Measurements from ENCODE around the gene YJU2. TPM values are rescaled to one million over a fixed set of nuclear protein-coding genes. Genes with fewer than 3 reads are reported as not detected.
"Not testable (repeated sequence)": the region's sequence is repeated elsewhere in the genome, so short reads cannot be mapped to it uniquely, and the experiment has no call there.

Gene YJU2
- total and polyA plus RNA-seq, 2 experiments from 2014 or later, result 10.6 to 17.3 TPM

DNA sequence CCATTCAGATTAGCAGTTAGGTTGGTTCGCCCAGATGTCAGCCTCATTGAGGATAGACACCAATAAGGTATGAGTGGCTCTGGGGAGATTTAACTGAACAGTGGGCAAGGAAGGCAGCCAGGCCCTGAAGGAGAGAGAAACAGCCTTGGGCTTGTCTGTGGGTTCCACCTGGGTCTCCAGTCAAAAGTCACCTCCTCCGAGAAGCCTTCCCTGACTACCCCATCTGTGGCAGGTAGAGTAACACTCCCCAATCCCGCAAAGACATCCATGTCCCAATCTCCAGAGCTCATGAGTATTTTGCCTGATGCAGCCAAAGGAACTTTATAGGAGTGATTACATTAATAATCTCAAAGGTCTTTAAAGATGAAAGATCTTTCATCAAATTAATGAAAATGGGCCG is 8.0 kb upstream of the YJU2 start:
- H3K9ac ChIP-seq, result no peak overlapping the region
- in situ Hi-C loops (cut with MboI), result no loop called here
- no peaks in the 10 kb centered on the region for H3K9me3 ChIP-seq (ENCODE audit: low read depth)
- H3K4me2 ChIP-seq (ENCODE audit: unreplicated experiment), result no peak overlapping the region
- H3K27ac ChIP-seq, result no peak overlapping the region
- H4K20me1 ChIP-seq (ENCODE audit: insufficient read depth), result no peaks in the 10 kb centered on the region
- H3K36me3 ChIP-seq (ENCODE audit: low read depth), result no peaks in the 10 kb centered on the region
- no peaks in the 10 kb centered on the region for H3K27me3 ChIP-seq (replicated peaks; ENCODE audit: insufficient read depth)
- no peak overlapping the region for H2AFZ ChIP-seq
- no peaks in the 10 kb centered on the region for H3K9me2 ChIP-seq (ENCODE audit: insufficient read depth)
- no peaks in the 10 kb centered on the region for H3K4me1 ChIP-seq (ENCODE audit: insufficient read depth)
- no peaks in the 10 kb centered on the region for H3F3A ChIP-seq (ENCODE audit: insufficient read depth)
- H3K79me2 ChIP-seq (ENCODE audit: insufficient read depth), result no peaks in the 10 kb centered on the region
- WGBS, 2 experiments (ENCODE audit: low coverage in 1 of 2, low lambda C conversion rate in 2 of 2, missing lambda C conversion rate in 2 of 2), result 64 to 70% methylated on average over 4 of the region's 4 CpGs
- no peak overlapping the region for H3K4me3 ChIP-seq
- DNase-seq, result no peak
- TF ChIP-seq EZH2 (IDR thresholded peaks at IDR 0.05; ENCODE audit: insufficient read depth, poor library complexity, severe bottlenecking), result no peak

DNA sequence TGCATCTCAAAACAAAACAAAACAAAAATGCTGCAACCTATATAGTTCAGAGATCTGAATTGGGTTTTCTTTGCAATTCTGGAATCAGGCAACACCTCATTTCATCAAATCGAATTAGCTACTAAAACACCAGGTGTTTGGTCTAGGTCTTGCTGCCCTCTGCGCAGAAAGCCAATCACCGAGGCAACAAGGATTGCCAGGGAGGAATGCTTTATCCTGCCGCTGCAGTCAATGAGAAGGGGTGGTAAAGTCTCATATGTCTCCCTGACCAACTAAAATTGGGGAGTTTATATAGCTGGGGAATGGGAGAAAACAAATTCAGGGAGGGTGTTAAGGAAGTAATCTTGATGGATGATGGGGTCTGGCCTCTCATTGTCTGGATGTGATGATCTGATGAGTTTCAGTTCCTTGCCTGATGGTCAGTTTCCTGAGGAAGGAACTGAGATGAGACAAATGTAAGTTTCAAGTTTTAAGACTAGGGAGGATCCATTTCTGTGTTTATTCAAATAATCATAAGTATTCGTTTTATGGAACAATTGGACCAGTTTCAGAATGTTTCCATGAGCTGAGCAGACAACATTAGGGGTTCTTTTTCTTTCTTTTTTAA is 5.0 kb upstream of the YJU2 start:
- Histone ChIP-seq H4K20me1 (ENCODE audit: insufficient read depth) (no peaks in the 10 kb centered on the region), H3K36me3 (ENCODE audit: low read depth) (no peaks in the 10 kb centered on the region), H3F3A (ENCODE audit: insufficient read depth) (no peaks in the 10 kb centered on the region), H3K9me2 (ENCODE audit: insufficient read depth) (no peaks in the 10 kb centered on the region), H3K9me3 (ENCODE audit: low read depth) (no peaks in the 10 kb centered on the region), H3K79me2 (ENCODE audit: insufficient read depth) (no peaks in the 10 kb centered on the region), H3K4me1 (ENCODE audit: insufficient read depth) (no peaks in the 10 kb centered on the region), H2AFZ (no peak overlapping the region), H3K4me3 (no peak overlapping the region), H3K27ac (no peak overlapping the region), H3K27me3 (replicated peaks; ENCODE audit: insufficient read depth) (no peaks in the 10 kb centered on the region), H3K4me2 (ENCODE audit: unreplicated experiment) (no peak overlapping the region), H3K9ac (no peak overlapping the region)
- TF ChIP-seq EZH2phosphoT487 (IDR thresholded peaks at IDR 0.05; ENCODE audit: insufficient read depth, low read depth), result no peak
- no peak for TF ChIP-seq EZH2 (IDR thresholded peaks at IDR 0.05; ENCODE audit: insufficient read depth, poor library complexity, severe bottlenecking)
- 58 to 62% methylated on average over 5 of the region's 5 CpGs for WGBS, 2 experiments (ENCODE audit: low coverage in 1 of 2, low lambda C conversion rate in 2 of 2, missing lambda C conversion rate in 2 of 2)
- in situ Hi-C loops (cut with MboI), result no loop called here
- no peak for DNase-seq

DNA sequence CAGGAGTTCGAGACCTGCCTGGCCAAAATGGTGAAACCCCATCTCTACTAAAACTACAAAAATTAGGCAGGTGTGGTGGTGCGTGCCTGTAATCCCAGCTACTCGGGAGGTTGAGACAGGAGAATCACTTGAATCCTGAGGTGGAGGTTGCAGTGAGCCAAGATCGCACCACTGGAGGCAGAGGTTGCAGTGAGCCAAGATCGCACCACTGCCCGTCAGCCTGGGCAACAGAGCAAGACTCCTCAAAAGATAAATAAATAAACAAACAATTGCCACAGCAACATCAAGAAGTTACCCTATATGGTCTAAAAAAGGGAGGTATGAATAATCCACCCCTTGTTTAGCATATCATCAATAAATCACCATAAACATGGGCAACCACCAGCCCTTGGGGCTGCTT is 942 bp upstream of the YJU2 start:
- H3K27me3 ChIP-seq (replicated peaks; ENCODE audit: insufficient read depth); H3K9me3 ChIP-seq (ENCODE audit: low read depth); H4K20me1 ChIP-seq (ENCODE audit: insufficient read depth); H3K9ac ChIP-seq; H3K27ac ChIP-seq; H3K4me3 ChIP-seq; in situ Hi-C loops (cut with MboI); H3F3A ChIP-seq (ENCODE audit: insufficient read depth); H3K9me2 ChIP-seq (ENCODE audit: insufficient read depth); H3K4me1 ChIP-seq (ENCODE audit: insufficient read depth); H3K36me3 ChIP-seq (ENCODE audit: low read depth); DNase-seq; H3K4me2 ChIP-seq (ENCODE audit: unreplicated experiment): not testable (repeated sequence)
- Histone ChIP-seq H2AFZ (peak overlapping the region; percentile 98), H3K79me2 (ENCODE audit: insufficient read depth) (peaks cover 11% of the 10 kb centered on the region; the same call in 1 of the 2 replicates)
- WGBS, 2 experiments (ENCODE audit: low coverage in 1 of 2, low lambda C conversion rate in 2 of 2, missing lambda C conversion rate in 2 of 2), result 93 to 96% methylated on average over 6 of the region's 6 CpGs

GRCh38 chr19:4256563-4256962 is 9.7 kb downstream of the YJU2 start:
- Histone ChIP-seq H2AFZ (no peak overlapping the region), H3K4me2 (ENCODE audit: unreplicated experiment) (no peak overlapping the region), H3K9ac (no peak overlapping the region), H3K27me3 (replicated peaks; ENCODE audit: insufficient read depth) (no peaks in the 10 kb centered on the region), H3K4me3 (no peak overlapping the region), H3K9me2 (ENCODE audit: insufficient read depth) (no peaks in the 10 kb centered on the region), H3K79me2 (ENCODE audit: insufficient read depth) (no peaks in the 10 kb centered on the region), H3F3A (ENCODE audit: insufficient read depth) (no peaks in the 10 kb centered on the region), H3K9me3 (ENCODE audit: low read depth) (no peaks in the 10 kb centered on the region), H3K27ac (no peak overlapping the region), H4K20me1 (ENCODE audit: insufficient read depth) (no peaks in the 10 kb centered on the region), H3K36me3 (ENCODE audit: low read depth) (peaks cover 22% of the 10 kb centered on the region; the same call in 1 of the 2 replicates), H3K4me1 (ENCODE audit: insufficient read depth) (no peaks in the 10 kb centered on the region)
- 88 to 93% methylated on average over 4 of the region's 4 CpGs for WGBS, 2 experiments (ENCODE audit: low coverage in 1 of 2, low lambda C conversion rate in 2 of 2, missing lambda C conversion rate in 2 of 2)
- TF ChIP-seq EZH2 (IDR thresholded peaks at IDR 0.05; ENCODE audit: insufficient read depth, poor library complexity, severe bottlenecking) (no peak), EZH2phosphoT487 (IDR thresholded peaks at IDR 0.05; ENCODE audit: insufficient read depth, low read depth) (no peak)
- in situ Hi-C loops (cut with MboI), result no loop called here
- no peak for DNase-seq

DNA sequence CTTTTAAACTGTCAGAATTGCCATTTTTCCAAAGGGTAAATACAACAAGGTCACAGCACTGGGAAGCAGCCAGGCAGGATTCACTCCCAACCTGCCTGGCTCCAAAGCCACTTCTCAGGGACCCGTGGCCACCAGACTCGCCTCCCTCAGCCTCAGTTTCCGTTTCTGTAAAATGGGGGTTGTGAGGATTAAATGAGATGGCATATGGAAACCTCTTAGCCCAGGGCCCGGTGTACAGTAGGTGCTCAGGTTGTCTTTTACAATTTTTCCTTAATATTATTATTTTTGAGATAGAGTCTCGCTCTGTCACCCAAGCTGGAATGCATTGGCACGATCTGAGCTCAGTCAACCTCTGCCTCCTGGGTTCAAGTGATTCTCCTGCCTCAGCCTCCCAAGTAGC is 10.1 kb downstream of the YJU2 start:
- 88 to 94% methylated on average over 6 of the region's 6 CpGs for WGBS, 2 experiments (ENCODE audit: low coverage in 1 of 2, low lambda C conversion rate in 2 of 2, missing lambda C conversion rate in 2 of 2)
- in situ Hi-C loops (cut with MboI), result no loop called here
- Histone ChIP-seq H4K20me1 (ENCODE audit: insufficient read depth) (no peaks in the 10 kb centered on the region), H3K9me3 (ENCODE audit: low read depth) (no peaks in the 10 kb centered on the region), H3K27me3 (replicated peaks; ENCODE audit: insufficient read depth) (no peaks in the 10 kb centered on the region), H3K4me1 (ENCODE audit: insufficient read depth) (no peaks in the 10 kb centered on the region), H3F3A (ENCODE audit: insufficient read depth) (no peaks in the 10 kb centered on the region), H3K9me2 (ENCODE audit: insufficient read depth) (no peaks in the 10 kb centered on the region), H3K4me3 (no peak overlapping the region), H3K36me3 (ENCODE audit: low read depth) (peaks cover 22% of the 10 kb centered on the region; the same call in 1 of the 2 replicates), H2AFZ (no peak overlapping the region), H3K4me2 (ENCODE audit: unreplicated experiment) (no peak overlapping the region), H3K9ac (no peak overlapping the region), H3K79me2 (ENCODE audit: insufficient read depth) (no peaks in the 10 kb centered on the region), H3K27ac (no peak overlapping the region)
- DNase-seq, result no peak
- TF ChIP-seq EZH2 (IDR thresholded peaks at IDR 0.05; ENCODE audit: insufficient read depth, poor library complexity, severe bottlenecking) (no peak), EZH2phosphoT487 (IDR thresholded peaks at IDR 0.05; ENCODE audit: insufficient read depth, low read depth) (no peak)

Data from GM23248 (cell line).